Neural cell (in vitro differentiated cells): ENCODE data around the gene CCL28.

Experiments
- CTCF ChIP-seq: fragments of 450-650 bp; IDR thresholded peaks from 2 replicates; pipeline ENCODE4 v1.5.1; 2014; ENCODE audit warnings: antibody characterized with exemption, mild to moderate bottlenecking, moderate library complexity; ENCODE audit not compliant: poor library complexity, severe bottlenecking
- EP300 ChIP-seq: fragments of 450-650 bp; conservative IDR thresholded peaks from 2 replicates; pipeline ENCODE4 v1.6.1; 2014; ENCODE audit warnings: antibody characterized with exemption, mild to moderate bottlenecking, moderate library complexity; ENCODE audit not compliant: poor library complexity, severe bottlenecking
- EZH2 ChIP-seq: fragments of 200-600, 300-800 bp; shearing (Covaris generic), sonication (generic); IDR thresholded peaks from 2 replicates; pipeline ENCODE4 v1.6.1; 2014; ENCODE audit warnings: antibody characterized with exemption, low read length, borderline replicate concordance, mild to moderate bottlenecking; ENCODE audit not compliant: insufficient read depth, poor library complexity, severe bottlenecking

- TF ChIP-seq CTCF (no peak), EP300 (no peak), EZH2 (no peak)
Observed at GRCh38 chr5:43371821-43372220, 40.4 kb downstream of the CCL28 start.
